Left lung (tissue), 10 donors: ENCODE measurements around the gene SUFU. TPM values are rescaled to one million over a fixed set of nuclear protein-coding genes. Genes with fewer than 3 reads are reported as not detected.

ENCODE experiments used
- ATAC-seq: fragments of 200-7000 bp; cut with Tn5 transposase; one replicate; pipeline ENCODE4 v1.9.1; 2020; ENCODE audit warnings: moderate library complexity
- DNase-seq, 4 donors: peaks; one replicate each; pipeline ENCODE4 v3.0.0-alpha.2; 2013 to 2020
- H3K27ac ChIP-seq, 2 donors: fragments of 200-600 bp; sonication (generic) in 1 of 2; one replicate each; pipeline versions ENCODE4 v1.5.0 to v1.8.0; 2020 to 2021
- H3K27me3 ChIP-seq, 2 donors: fragments of 200-600 bp; sonication (generic) in 1 of 2; one replicate each; pipeline versions ENCODE4 v1.5.0 to v1.8.0; 2020 to 2021
- H3K36me3 ChIP-seq, 2 donors: fragments of 200-600 bp; sonication (generic) in 1 of 2; one replicate each; pipeline versions ENCODE4 v1.5.0 to v1.8.0; 2020 to 2021
- H3K4me1 ChIP-seq, 2 donors: fragments of 200-600 bp; one replicate each; pipeline ENCODE4 v1.8.0; 2021
- H3K4me3 ChIP-seq, 2 donors: fragments of 200-600 bp; sonication (generic) in 1 of 2; one replicate each; pipeline versions ENCODE4 v1.5.0 to v1.8.0; 2020 to 2021; ENCODE audit warnings: mild to moderate bottlenecking in 1 of 2
- H3K9me3 ChIP-seq, 2 donors: fragments of 200-600 bp; sonication (generic) in 1 of 2; one replicate each; pipeline versions ENCODE4 v1.5.0 to v1.8.0; 2020 to 2021
- CTCF ChIP-seq, 2 donors: fragments of 200-600 bp; sonication (generic) in 1 of 2; IDR thresholded peaks; one replicate each; pipeline versions ENCODE4 v1.5.0 to v1.8.0; 2021; ENCODE audit warnings: antibody characterized with exemption in 2 of 2
- intact Hi-C, 2 donors: fragments of 100-400 bp; cut with DNase I; formaldehyde crosslinking; loops; one replicate each; pipeline versions ENCODE4 v1.11.2 to v1.14.2; 2022
- polyA plus RNA-seq, 6 donors: library from polyadenylated mRNA; unstranded; fragments of 120-200 nt; gene quantifications; one replicate each; pipeline ENCODE4 v1.2.1, GENCODE V29; 2013; ENCODE audit not compliant: insufficient read length in 6 of 6
- total RNA-seq, 2 donors: library from RNA; stranded (reverse); fragmentation: NEBNext Ultra II Directional; extraction: Animal tissue kit (Norgen Biotek cat#: 25700); gene quantifications; one replicate each; pipeline ENCODE4 v1.2.1, GENCODE V29; 2021
- donor health status: DM: no; HTN: yes; CAD: no.
- donor health status: DM: no; HTN: no; CAD: no.

SUFU gene
- total and polyA plus RNA-seq, 8 donors = 13.4 to 30.7 (median 27.7) TPM

- peaks cover 19 to 25% of the 10 kb centered on the region in 2 donors for H3K4me1 ChIP-seq
- ATAC-seq (peak; percentile 4), DNase-seq (peak; percentile 77 to 90 (median 80))
- no peaks in the 10 kb centered on the region for H3K27me3 ChIP-seq
- TF ChIP-seq CTCF (IDR thresholded peaks at IDR 0.05) = no peak
- intact Hi-C loops = no loop called here
- no peaks in the 10 kb centered on the region for H3K36me3 ChIP-seq
- H3K9me3 ChIP-seq = no peaks in the 10 kb centered on the region
- peak overlapping the region; percentile 98 to 99 for H3K27ac ChIP-seq
- peak overlapping the region; percentile 76 to 85 for H3K4me3 ChIP-seq
Measured at GRCh38 chr10:102643336-102644065, 139.7 kb downstream of the SUFU start.

GRCh38 chr10:102644066-102644645 is 140.4 kb downstream of the SUFU start, which contains the start of gene TRIM8:
TSS of gene TRIM8 (plus strand) at chr10:102644479. CDS start at chr10:102644618, 139 bp downstream.
- no peak for ATAC-seq
- intact Hi-C loops = no loop called here
- no peaks in the 10 kb centered on the region for H3K9me3 ChIP-seq
- no peak for TF ChIP-seq CTCF (IDR thresholded peaks at IDR 0.05)
- H3K27me3 ChIP-seq = no peaks in the 10 kb centered on the region
- peaks cover 25 to 32% of the 10 kb centered on the region in 2 donors for H3K4me1 ChIP-seq
- DNase-seq = peak in 3 of 4 donors; percentile 46 to 93 (median 48)
- H3K4me3 ChIP-seq = peak within 1 kb of the TSS; percentile 76 to 85
- H3K27ac ChIP-seq = peak within 1 kb of the TSS; percentile 98 to 99
- H3K36me3 ChIP-seq = no peaks in the 10 kb centered on the region

- peak overlapping the region; percentile 98 to 99 for H3K27ac ChIP-seq
- ATAC-seq = peak; percentile 9
- peak overlapping the region; percentile 76 to 85 for H3K4me3 ChIP-seq
- DNase-seq = peak; percentile 78 to 95 (median 82)
- no peaks in the 10 kb centered on the region for H3K27me3 ChIP-seq
- peaks cover 32 to 38% of the 10 kb centered on the region in 2 donors for H3K4me1 ChIP-seq
- TF ChIP-seq CTCF (IDR thresholded peaks at IDR 0.05) = peak in 1 of 2 donors; percentile 60
- H3K36me3 ChIP-seq = no peaks in the 10 kb centered on the region
- intact Hi-C loops = no loop called here
- H3K9me3 ChIP-seq = no peaks in the 10 kb centered on the region
Measured at GRCh38 chr10:102644646-102645387, 141.0 kb downstream of the SUFU start.

GRCh38 chr10:102645388-102645740 is 141.6 kb downstream of the SUFU start:
- TF ChIP-seq CTCF (IDR thresholded peaks at IDR 0.05) = no peak
- Histone ChIP-seq H3K36me3 (no peaks in the 10 kb centered on the region), H3K4me3 (peak overlapping the region; percentile 76 to 85), H3K4me1 (peaks cover 37 to 44% of the 10 kb centered on the region in 2 donors), H3K9me3 (no peaks in the 10 kb centered on the region), H3K27me3 (no peaks in the 10 kb centered on the region), H3K27ac (peak overlapping the region; percentile 98 to 99)
- intact Hi-C loops = no loop called here
- ATAC-seq (peak; percentile 9), DNase-seq (peak; percentile 81 to 90 (median 86))
